ENCODE results near the gene BORCS5.

DNA sequence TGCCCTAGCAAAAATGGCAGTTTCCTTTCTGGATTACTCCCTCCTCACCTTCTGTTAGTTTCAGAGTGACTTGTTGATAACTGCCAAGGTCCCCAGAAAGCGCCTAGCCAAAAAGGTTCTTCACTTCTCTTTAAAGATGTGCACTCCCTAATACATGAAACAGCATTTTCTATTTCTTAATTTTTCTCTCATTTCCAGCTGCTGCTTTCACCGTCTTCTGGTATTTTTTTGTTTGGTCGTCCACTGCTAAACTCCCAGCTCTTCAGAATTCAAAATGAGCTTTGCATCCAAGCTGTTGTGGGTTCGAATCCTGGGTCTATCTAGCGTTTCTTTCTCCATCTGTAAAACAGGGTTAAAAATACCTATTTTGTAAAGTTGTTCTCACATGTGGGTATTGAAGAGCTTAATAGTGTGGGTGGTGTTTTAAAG is 397 bp upstream of the BORCS5 start:
- no peak for TF ChIP-seq EZH2 (IDR thresholded peaks at IDR 0.05; ENCODE audit: borderline replicate concordance, low read length)
- TF ChIP-seq, protein P1, sequence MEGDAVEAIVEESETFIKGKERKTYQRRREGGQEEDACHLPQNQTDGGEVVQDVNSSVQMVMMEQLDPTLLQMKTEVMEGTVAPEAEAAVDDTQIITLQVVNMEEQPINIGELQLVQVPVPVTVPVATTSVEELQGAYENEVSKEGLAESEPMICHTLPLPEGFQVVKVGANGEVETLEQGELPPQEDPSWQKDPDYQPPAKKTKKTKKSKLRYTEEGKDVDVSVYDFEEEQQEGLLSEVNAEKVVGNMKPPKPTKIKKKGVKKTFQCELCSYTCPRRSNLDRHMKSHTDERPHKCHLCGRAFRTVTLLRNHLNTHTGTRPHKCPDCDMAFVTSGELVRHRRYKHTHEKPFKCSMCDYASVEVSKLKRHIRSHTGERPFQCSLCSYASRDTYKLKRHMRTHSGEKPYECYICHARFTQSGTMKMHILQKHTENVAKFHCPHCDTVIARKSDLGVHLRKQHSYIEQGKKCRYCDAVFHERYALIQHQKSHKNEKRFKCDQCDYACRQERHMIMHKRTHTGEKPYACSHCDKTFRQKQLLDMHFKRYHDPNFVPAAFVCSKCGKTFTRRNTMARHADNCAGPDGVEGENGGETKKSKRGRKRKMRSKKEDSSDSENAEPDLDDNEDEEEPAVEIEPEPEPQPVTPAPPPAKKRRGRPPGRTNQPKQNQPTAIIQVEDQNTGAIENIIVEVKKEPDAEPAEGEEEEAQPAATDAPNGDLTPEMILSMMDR (IDR thresholded peaks at IDR 0.05; ENCODE audit: low read length), result no peak

Data from OCI-LY1 (cell line).